Neural cell (in vitro differentiated cells): ENCODE measurements around the gene HOGA1. TPM values are rescaled to one million over a fixed set of nuclear protein-coding genes. Genes with fewer than 3 reads are reported as not detected.

Experiments
- H2AFZ ChIP-seq: fragments of 200-600, 300-800 bp; sonication (generic), shearing (Covaris generic); 2 replicates; pipeline ENCODE4 v1.6.0; 2014; ENCODE audit warnings: low read depth, mild to moderate bottlenecking, antibody characterized with exemption, low read length, moderate library complexity
- H3F3A ChIP-seq: fragments of 200-600 bp; shearing (Covaris generic); 2 replicates; pipeline ENCODE4 v1.6.1; 2016; ENCODE audit warnings: mild to moderate bottlenecking, moderate library complexity, mixed read lengths, antibody characterized with exemption, low read length; ENCODE audit not compliant: insufficient read depth, poor library complexity, severe bottlenecking
- H3K27ac ChIP-seq: fragments of 200-600, 300-800 bp; sonication (generic), shearing (Covaris generic); 2 replicates; pipeline ENCODE4 v1.5.1; 2014; ENCODE audit warnings: mild to moderate bottlenecking, low read length, moderate library complexity
- H3K27me3 ChIP-seq: fragments of 300-800, 200-600 bp; sonication (generic), shearing (Covaris generic); 2 replicates; pipeline ENCODE4 v1.6.0; 2014; ENCODE audit warnings: mild to moderate bottlenecking, low read depth, low read length, moderate library complexity; ENCODE audit not compliant: insufficient read depth
- H3K36me3 ChIP-seq: fragments of 300-800, 200-600 bp; sonication (generic), shearing (Covaris generic); 2 replicates; pipeline ENCODE4 v1.5.1; 2014; ENCODE audit warnings: mild to moderate bottlenecking, antibody characterized with exemption, low read length, moderate library complexity; ENCODE audit not compliant: insufficient read depth
- H3K4me2 ChIP-seq: fragments of 300-800, 200-600 bp; sonication (generic), shearing (Covaris generic); 2 replicates; pipeline ENCODE4 v1.6.0; 2014; ENCODE audit warnings: mild to moderate bottlenecking, low read length
- H3K4me3 ChIP-seq: fragments of 300-800, 200-600 bp; sonication (generic), shearing (Covaris generic); 2 replicates; pipeline ENCODE4 v1.5.1; 2014; ENCODE audit warnings: mild to moderate bottlenecking, low read length, moderate library complexity
- H3K79me2 ChIP-seq: fragments of 200-600 bp; shearing (Covaris generic); replicated peaks from 2 replicates; pipeline ENCODE4 v1.6.0; 2014; ENCODE audit warnings: mild to moderate bottlenecking, low read length, moderate library complexity; ENCODE audit not compliant: insufficient read depth
- H3K9ac ChIP-seq: fragments of 300-800, 200-600 bp; sonication (generic), shearing (Covaris generic); 2 replicates; pipeline ENCODE4 v1.6.1; 2016; ENCODE audit warnings: mild to moderate bottlenecking, low read length, mixed read lengths
- H3K9me2 ChIP-seq: fragments of 200-600 bp; shearing (Covaris generic); 2 replicates; pipeline ENCODE4 v1.6.1; 2016; ENCODE audit warnings: mild to moderate bottlenecking, low read length, mixed read lengths; ENCODE audit not compliant: insufficient read depth
- H3K9me3 ChIP-seq: fragments of 200-600, 300-800 bp; sonication (generic), shearing (Covaris generic); 2 replicates; pipeline ENCODE4 v1.6.1; 2016; ENCODE audit warnings: mild to moderate bottlenecking, mixed run types, low read length, moderate library complexity, mixed read lengths
- H4K20me1 ChIP-seq: fragments of 200-600 bp; shearing (Covaris generic); 2 replicates; pipeline ENCODE4 v1.6.1; 2016; ENCODE audit warnings: mild to moderate bottlenecking, mixed run types; ENCODE audit not compliant: insufficient read depth
- EP300 ChIP-seq: fragments of 450-650 bp; conservative IDR thresholded peaks from 2 replicates; pipeline ENCODE4 v1.6.1; 2014; ENCODE audit warnings: antibody characterized with exemption, mild to moderate bottlenecking, moderate library complexity; ENCODE audit not compliant: poor library complexity, severe bottlenecking
- EZH2 ChIP-seq: fragments of 200-600, 300-800 bp; shearing (Covaris generic), sonication (generic); IDR thresholded peaks from 2 replicates; pipeline ENCODE4 v1.6.1; 2014; ENCODE audit warnings: antibody characterized with exemption, low read length, borderline replicate concordance, mild to moderate bottlenecking; ENCODE audit not compliant: insufficient read depth, poor library complexity, severe bottlenecking
- MXI1 ChIP-seq: fragments of 450-650 bp; conservative IDR thresholded peaks from 2 replicates; pipeline ENCODE4 v1.6.1; 2014; ENCODE audit warnings: antibody characterized with exemption, mild to moderate bottlenecking; ENCODE audit not compliant: poor library complexity, severe bottlenecking
- POLR2AphosphoS5 ChIP-seq: IDR thresholded peaks from 2 replicates; pipeline ENCODE4 v1.6.1; 2012
- RAD21 ChIP-seq: fragments of 450-650 bp; conservative IDR thresholded peaks from 2 replicates; pipeline ENCODE4 v1.6.1; 2014; ENCODE audit warnings: antibody characterized with exemption, mild to moderate bottlenecking, moderate library complexity
- SMC3 ChIP-seq: fragments of 450-650 bp; conservative IDR thresholded peaks from 2 replicates; pipeline ENCODE4 v1.6.1; 2014; ENCODE audit warnings: antibody characterized with exemption, mild to moderate bottlenecking, moderate library complexity; ENCODE audit not compliant: poor library complexity
- TAF1 ChIP-seq: IDR thresholded peaks from 2 replicates; pipeline ENCODE4 v1.6.1; 2012; ENCODE audit warnings: low read depth
- polyA plus RNA-seq: library from polyadenylated mRNA; depleted of rRNA; stranded (reverse); fragments of >200 nt; gene quantifications from 2 replicates; pipeline ENCODE4 v1.2.3, GENCODE V29; 2014
- TF ChIP-seq, protein P1 (sequence below): IDR thresholded peaks from 2 replicates; pipeline ENCODE4 v1.6.1; 2012; ENCODE audit warnings: borderline replicate concordance
- TF ChIP-seq, protein P2 (sequence below): fragments of 450-650 bp; IDR thresholded peaks from 2 replicates; pipeline ENCODE4 v1.5.1; 2014; ENCODE audit warnings: antibody characterized with exemption, mild to moderate bottlenecking, moderate library complexity; ENCODE audit not compliant: poor library complexity, severe bottlenecking

The HOGA1 gene
- polyA plus RNA-seq, 1 donor from 2014 or later, result not detected

DNA sequence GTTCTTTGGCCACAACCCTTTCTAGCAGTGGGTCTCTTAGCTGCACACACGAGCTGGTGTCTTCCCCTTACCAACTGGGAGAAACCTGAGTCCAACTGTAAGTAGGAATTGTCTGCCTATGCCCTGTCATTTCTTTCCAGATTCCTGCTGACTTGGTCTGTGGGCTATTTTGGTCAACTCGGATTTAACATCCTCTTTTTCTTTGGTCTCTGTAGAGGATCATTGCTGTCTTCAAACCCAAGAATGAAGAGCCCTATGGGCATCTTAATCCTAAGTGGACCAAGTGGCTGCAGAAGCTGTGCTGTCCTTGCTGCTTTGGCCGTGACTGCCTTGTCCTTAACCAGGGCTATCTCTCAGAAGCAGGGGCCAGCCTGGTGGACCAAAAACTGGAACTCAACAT is 66.5 kb downstream of the HOGA1 start:
- H2AFZ ChIP-seq, result no peak overlapping the region
- no peaks in the 10 kb centered on the region for H3F3A ChIP-seq
- H3K4me3 ChIP-seq, result no peak overlapping the region
- TF ChIP-seq, protein P1, sequence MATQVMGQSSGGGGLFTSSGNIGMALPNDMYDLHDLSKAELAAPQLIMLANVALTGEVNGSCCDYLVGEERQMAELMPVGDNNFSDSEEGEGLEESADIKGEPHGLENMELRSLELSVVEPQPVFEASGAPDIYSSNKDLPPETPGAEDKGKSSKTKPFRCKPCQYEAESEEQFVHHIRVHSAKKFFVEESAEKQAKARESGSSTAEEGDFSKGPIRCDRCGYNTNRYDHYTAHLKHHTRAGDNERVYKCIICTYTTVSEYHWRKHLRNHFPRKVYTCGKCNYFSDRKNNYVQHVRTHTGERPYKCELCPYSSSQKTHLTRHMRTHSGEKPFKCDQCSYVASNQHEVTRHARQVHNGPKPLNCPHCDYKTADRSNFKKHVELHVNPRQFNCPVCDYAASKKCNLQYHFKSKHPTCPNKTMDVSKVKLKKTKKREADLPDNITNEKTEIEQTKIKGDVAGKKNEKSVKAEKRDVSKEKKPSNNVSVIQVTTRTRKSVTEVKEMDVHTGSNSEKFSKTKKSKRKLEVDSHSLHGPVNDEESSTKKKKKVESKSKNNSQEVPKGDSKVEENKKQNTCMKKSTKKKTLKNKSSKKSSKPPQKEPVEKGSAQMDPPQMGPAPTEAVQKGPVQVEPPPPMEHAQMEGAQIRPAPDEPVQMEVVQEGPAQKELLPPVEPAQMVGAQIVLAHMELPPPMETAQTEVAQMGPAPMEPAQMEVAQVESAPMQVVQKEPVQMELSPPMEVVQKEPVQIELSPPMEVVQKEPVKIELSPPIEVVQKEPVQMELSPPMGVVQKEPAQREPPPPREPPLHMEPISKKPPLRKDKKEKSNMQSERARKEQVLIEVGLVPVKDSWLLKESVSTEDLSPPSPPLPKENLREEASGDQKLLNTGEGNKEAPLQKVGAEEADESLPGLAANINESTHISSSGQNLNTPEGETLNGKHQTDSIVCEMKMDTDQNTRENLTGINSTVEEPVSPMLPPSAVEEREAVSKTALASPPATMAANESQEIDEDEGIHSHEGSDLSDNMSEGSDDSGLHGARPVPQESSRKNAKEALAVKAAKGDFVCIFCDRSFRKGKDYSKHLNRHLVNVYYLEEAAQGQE, result no peak
- no peak for TF ChIP-seq MXI1
- no peak for TF ChIP-seq RAD21
- no peak for TF ChIP-seq EP300
- TF ChIP-seq POLR2AphosphoS5, result no peak
- H3K36me3 ChIP-seq, result peaks cover 5% of the 10 kb centered on the region
- no peaks in the 10 kb centered on the region for H3K9me2 ChIP-seq
- H3K27me3 ChIP-seq, result no peaks in the 10 kb centered on the region
- no peak overlapping the region for H3K27ac ChIP-seq
- H4K20me1 ChIP-seq, result no peaks in the 10 kb centered on the region
- no peak overlapping the region for H3K4me2 ChIP-seq
- H3K79me2 ChIP-seq, result peaks cover 4% of the 10 kb centered on the region
- no peaks in the 10 kb centered on the region for H3K9me3 ChIP-seq
- H3K9ac ChIP-seq, result no peak overlapping the region

DNA sequence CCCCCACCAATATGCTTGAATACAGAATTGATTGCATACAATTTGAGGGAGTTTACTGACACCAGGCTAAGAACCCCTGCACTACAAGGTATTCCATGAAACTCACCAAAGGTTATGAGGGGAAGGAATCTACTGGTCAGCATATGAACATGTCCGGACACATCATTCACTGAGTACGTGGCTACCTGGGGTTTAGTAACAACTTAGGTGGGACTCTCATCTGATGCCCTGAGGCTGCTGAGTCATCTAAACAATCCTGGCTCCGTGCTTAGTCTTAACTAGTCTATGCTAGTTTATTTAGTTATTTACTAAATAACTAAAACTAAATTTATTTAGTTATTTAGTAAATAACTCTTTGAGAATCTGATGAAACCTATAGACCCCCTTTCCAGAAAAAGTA is 67.6 kb downstream of the HOGA1 start:
- Histone ChIP-seq H3K9ac (no peak overlapping the region), H3K4me3 (no peak overlapping the region), H3K79me2 (peaks cover 4% of the 10 kb centered on the region), H3K9me2 (no peaks in the 10 kb centered on the region), H2AFZ (no peak overlapping the region), H3K27ac (no peak overlapping the region), H4K20me1 (no peaks in the 10 kb centered on the region), H3K36me3 (peaks cover 11% of the 10 kb centered on the region), H3F3A (no peaks in the 10 kb centered on the region), H3K4me2 (no peak overlapping the region), H3K9me3 (no peaks in the 10 kb centered on the region), H3K27me3 (no peaks in the 10 kb centered on the region)
- TF ChIP-seq SMC3 (no peak), RAD21 (no peak), POLR2AphosphoS5 (no peak), MXI1 (no peak), TAF1 (no peak), EZH2 (no peak), EP300 (no peak)
- TF ChIP-seq, protein P2, sequence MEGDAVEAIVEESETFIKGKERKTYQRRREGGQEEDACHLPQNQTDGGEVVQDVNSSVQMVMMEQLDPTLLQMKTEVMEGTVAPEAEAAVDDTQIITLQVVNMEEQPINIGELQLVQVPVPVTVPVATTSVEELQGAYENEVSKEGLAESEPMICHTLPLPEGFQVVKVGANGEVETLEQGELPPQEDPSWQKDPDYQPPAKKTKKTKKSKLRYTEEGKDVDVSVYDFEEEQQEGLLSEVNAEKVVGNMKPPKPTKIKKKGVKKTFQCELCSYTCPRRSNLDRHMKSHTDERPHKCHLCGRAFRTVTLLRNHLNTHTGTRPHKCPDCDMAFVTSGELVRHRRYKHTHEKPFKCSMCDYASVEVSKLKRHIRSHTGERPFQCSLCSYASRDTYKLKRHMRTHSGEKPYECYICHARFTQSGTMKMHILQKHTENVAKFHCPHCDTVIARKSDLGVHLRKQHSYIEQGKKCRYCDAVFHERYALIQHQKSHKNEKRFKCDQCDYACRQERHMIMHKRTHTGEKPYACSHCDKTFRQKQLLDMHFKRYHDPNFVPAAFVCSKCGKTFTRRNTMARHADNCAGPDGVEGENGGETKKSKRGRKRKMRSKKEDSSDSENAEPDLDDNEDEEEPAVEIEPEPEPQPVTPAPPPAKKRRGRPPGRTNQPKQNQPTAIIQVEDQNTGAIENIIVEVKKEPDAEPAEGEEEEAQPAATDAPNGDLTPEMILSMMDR, result no peak
- TF ChIP-seq, protein P1, result no peak
